Nephron (organoid): Measurements from ENCODE around the gene SGCA.

Source experiments
- H3K27ac Mint-ChIP-seq, 3 experiments: 2 replicates each; pipeline ENCODE4 v1.8.0; 2020; ENCODE audit warnings: mixed read lengths in 3 of 3, mild to moderate bottlenecking in 2 of 3, moderate library complexity in 1 of 3
- H3K27me3 Mint-ChIP-seq: 2 replicates; pipeline ENCODE4 v1.8.0; 2021; ENCODE audit warnings: low read depth, mild to moderate bottlenecking, moderate library complexity, mixed read lengths
- H3K36me3 Mint-ChIP-seq: 2 replicates; pipeline ENCODE4 v1.8.0; 2020; ENCODE audit warnings: low read depth, mixed read lengths
- H3K4me1 Mint-ChIP-seq: 2 replicates; pipeline ENCODE4 v1.8.0; 2020; ENCODE audit warnings: mixed read lengths
- H3K4me3 Mint-ChIP-seq, 3 experiments: 2 replicates each; pipeline ENCODE4 v1.8.0; 2020; ENCODE audit warnings: mild to moderate bottlenecking in 3 of 3, mixed read lengths in 3 of 3, moderate library complexity in 2 of 3
- H3K9me3 Mint-ChIP-seq: 2 replicates; pipeline ENCODE4 v1.8.0; 2020; ENCODE audit warnings: mixed read lengths
- CTCF ChIP-seq, 3 experiments: fragments of 200-600 bp; sonication (generic); IDR thresholded peaks; one replicate each; pipeline ENCODE4 v1.5.0; 2021; ENCODE audit warnings: antibody characterized with exemption in 3 of 3; ENCODE audit not compliant: unreplicated experiment in 3 of 3

SGCA gene

GRCh38 chr17:50165867-50166517, at the start of gene SGCA:
TSS of gene SGCA (plus strand) at chr17:50166005. CDS start at chr17:50166041, 36 bp downstream.
- H3K4me3 Mint-ChIP-seq = peak within 1 kb of the TSS; percentile 75 to 92 (median 87)
- peaks cover 43% of the 10 kb centered on the region for H3K4me1 Mint-ChIP-seq
- TF ChIP-seq CTCF (IDR thresholded peaks at IDR 0.05; ENCODE audit: unreplicated experiment in 3 of 3) = no peak
- no peaks in the 10 kb centered on the region for H3K9me3 Mint-ChIP-seq
- no peaks in the 10 kb centered on the region for H3K36me3 Mint-ChIP-seq
- no peaks in the 10 kb centered on the region for H3K27me3 Mint-ChIP-seq
- H3K27ac Mint-ChIP-seq = peak within 1 kb of the TSS; percentile 79 to 95 (median 88)

GRCh38 chr17:50117202-50118051, 48.4 kb upstream of the SGCA start:
- peak; percentile 76 to 81 (median 80) for TF ChIP-seq CTCF (IDR thresholded peaks at IDR 0.05; ENCODE audit: unreplicated experiment in 3 of 3)
- Mint-ChIP-seq H3K4me3 (peak overlapping the region in 1 of 3 experiments; percentile 29), H3K9me3 (no peaks in the 10 kb centered on the region), H3K27ac (no peak overlapping the region), H3K36me3 (peaks cover 36% of the 10 kb centered on the region), H3K27me3 (peaks cover 20% of the 10 kb centered on the region), H3K4me1 (peaks cover 11% of the 10 kb centered on the region)

DNA sequence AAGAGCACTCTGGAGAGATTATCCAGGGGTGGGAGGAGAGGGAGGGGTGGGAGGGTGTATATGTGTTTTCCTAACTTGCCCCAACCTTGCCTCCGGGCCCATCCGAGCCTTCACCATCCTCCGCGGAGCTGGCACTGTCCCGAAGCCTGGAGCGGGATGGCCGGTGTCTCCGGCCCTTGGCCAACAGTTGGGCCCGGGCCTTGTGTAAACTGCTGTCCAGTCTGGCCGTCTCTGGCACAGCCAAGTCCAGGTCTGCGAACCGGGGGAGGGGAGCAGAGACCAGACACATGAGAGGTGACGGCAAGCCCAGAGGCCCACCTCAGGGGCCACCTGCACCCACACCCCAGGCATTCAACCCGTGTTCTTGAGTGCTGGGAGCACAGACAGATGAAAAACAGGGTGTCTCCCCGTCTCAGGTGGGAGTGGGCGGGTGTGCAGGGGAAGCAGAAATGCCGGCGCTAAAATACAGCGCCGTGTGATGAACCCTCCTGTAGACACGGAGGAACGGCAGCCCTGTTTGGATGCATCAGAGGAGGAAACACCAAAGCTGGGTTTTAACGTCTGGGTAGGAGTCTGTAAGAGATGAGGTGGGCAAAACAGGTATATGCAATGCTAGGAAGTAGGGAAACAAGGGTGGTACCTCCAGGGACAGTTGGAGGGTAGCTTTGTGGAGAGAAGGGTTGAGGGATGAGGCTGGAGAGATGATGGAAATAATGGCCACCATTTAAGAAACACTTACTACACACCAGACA, 47.6 kb upstream of the SGCA start:
- H3K4me3 Mint-ChIP-seq = no peak overlapping the region
- no peaks in the 10 kb centered on the region for H3K9me3 Mint-ChIP-seq

DNA sequence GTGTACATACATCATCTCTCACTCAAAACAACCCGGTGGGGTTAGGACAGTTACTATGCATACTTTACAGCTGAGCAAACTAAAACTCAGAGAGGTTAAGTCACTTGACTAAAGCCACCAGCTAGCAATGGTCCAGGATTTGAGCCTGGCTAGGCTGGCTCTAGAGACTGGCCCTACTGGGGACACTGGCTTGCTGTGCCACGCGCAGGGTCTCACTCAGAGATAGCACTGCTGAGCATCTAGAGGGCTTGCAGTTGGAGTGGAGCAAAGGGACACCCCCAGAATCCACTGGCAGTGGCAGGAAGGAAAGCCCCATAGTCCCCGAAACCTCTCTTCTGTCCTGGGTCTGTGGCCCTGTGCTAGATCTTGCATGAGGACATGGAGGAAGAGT, 47.0 kb upstream of the SGCA start:
- Mint-ChIP-seq H3K27me3 (peaks cover 20% of the 10 kb centered on the region), H3K27ac (no peak overlapping the region), H3K36me3 (peaks cover 32% of the 10 kb centered on the region), H3K9me3 (no peaks in the 10 kb centered on the region), H3K4me1 (peaks cover 17% of the 10 kb centered on the region), H3K4me3 (no peak overlapping the region)
- TF ChIP-seq CTCF (IDR thresholded peaks at IDR 0.05; ENCODE audit: unreplicated experiment in 3 of 3) = no peak

More for the DNA sequence above, 47.6 kb upstream of the SGCA start:
- Mint-ChIP-seq H3K27me3 (peaks cover 20% of the 10 kb centered on the region), H3K4me1 (peaks cover 11% of the 10 kb centered on the region), H3K36me3 (peaks cover 37% of the 10 kb centered on the region), H3K27ac (no peak overlapping the region)
- no peak for TF ChIP-seq CTCF (IDR thresholded peaks at IDR 0.05; ENCODE audit: unreplicated experiment in 3 of 3)

- Mint-ChIP-seq H3K4me3 (no peak overlapping the region), H3K9me3 (no peaks in the 10 kb centered on the region), H3K36me3 (peaks cover 25% of the 10 kb centered on the region), H3K27me3 (peaks cover 16% of the 10 kb centered on the region), H3K4me1 (peaks cover 15% of the 10 kb centered on the region), H3K27ac (no peak overlapping the region)
- TF ChIP-seq CTCF (IDR thresholded peaks at IDR 0.05; ENCODE audit: unreplicated experiment in 3 of 3) = no peak
Measured at GRCh38 chr17:50120475-50121253, 45.1 kb upstream of the SGCA start.
